MM.1S (cell line): Measurements from ENCODE around the gene RAC3.

Experiments
- DNase-seq: peaks from one replicate; pipeline ENCODE4 v3.0.0-alpha.2; 2015
- H2AFZ ChIP-seq: fragments of 300-600 bp; sonication (generic); 2 replicates; pipeline ENCODE4 v1.6.0; 2016; ENCODE audit warnings: antibody characterized with exemption, low read length
- H3F3A ChIP-seq: fragments of 300-600 bp; sonication (generic); 2 replicates; pipeline ENCODE4 v1.6.1; 2016; ENCODE audit warnings: mild to moderate bottlenecking, antibody characterized with exemption, low read length, moderate library complexity, mixed read lengths; ENCODE audit not compliant: insufficient read depth
- H3K27ac ChIP-seq: fragments of 300-600 bp; sonication (generic); 2 replicates; pipeline ENCODE4 v1.5.1; 2016; ENCODE audit warnings: mild to moderate bottlenecking, low read length
- H3K27me3 ChIP-seq: fragments of 300-600 bp; sonication (generic); replicated peaks from 2 replicates; pipeline ENCODE4 v1.6.0; 2016; ENCODE audit warnings: low read length; ENCODE audit not compliant: insufficient read depth
- H3K36me3 ChIP-seq: fragments of 300-600 bp; sonication (generic); replicated peaks from 2 replicates; pipeline ENCODE4 v1.6.1; 2016; ENCODE audit warnings: mild to moderate bottlenecking, low read length, mixed read lengths; ENCODE audit not compliant: insufficient read depth
- H3K4me1 ChIP-seq: fragments of 300-600 bp; sonication (generic); 2 replicates; pipeline ENCODE4 v1.6.1; 2016; ENCODE audit warnings: low read length, mixed read lengths
- H3K4me2 ChIP-seq: fragments of 300-600 bp; sonication (generic); 2 replicates; pipeline ENCODE4 v1.6.0; 2016; ENCODE audit warnings: low read depth, low read length
- H3K4me3 ChIP-seq: fragments of 300-600 bp; sonication (generic); 2 replicates; pipeline ENCODE4 v1.5.1; 2016; ENCODE audit warnings: low read length, mixed read lengths
- H3K79me2 ChIP-seq: fragments of 300-600 bp; sonication (generic); 2 replicates; pipeline ENCODE4 v1.6.1; 2016; ENCODE audit warnings: mixed run types, low read length, mixed read lengths
- H3K9ac ChIP-seq: fragments of 300-600 bp; sonication (generic); 2 replicates; pipeline ENCODE4 v1.6.1; 2016; ENCODE audit warnings: low read length, mixed read lengths
- H3K9me2 ChIP-seq: fragments of 300-600 bp; sonication (generic); replicated peaks from 2 replicates; pipeline ENCODE4 v1.6.1; 2016; ENCODE audit warnings: mild to moderate bottlenecking, low read length, mixed read lengths; ENCODE audit not compliant: insufficient read depth
- H3K9me3 ChIP-seq: fragments of 300-600 bp; sonication (generic); replicated peaks from 2 replicates; pipeline ENCODE4 v1.6.1; 2016; ENCODE audit warnings: mild to moderate bottlenecking, low read length, mixed read lengths; ENCODE audit not compliant: insufficient read depth
- H4K20me1 ChIP-seq: fragments of 300-600 bp; sonication (generic); 2 replicates; pipeline ENCODE4 v1.6.1; 2016; ENCODE audit warnings: mild to moderate bottlenecking, low read length, moderate library complexity, mixed read lengths; ENCODE audit not compliant: insufficient read depth
- CTCF ChIP-seq: fragments of 300-600 bp; sonication (generic); IDR thresholded peaks from 2 replicates; pipeline ENCODE4 v1.5.1; 2016; ENCODE audit warnings: antibody characterized with exemption, low read length, mixed read lengths
- EZH2 ChIP-seq: fragments of 300-600 bp; sonication (generic); optimal IDR thresholded peaks from 2 replicates; pipeline ENCODE3; 2017; ENCODE audit warnings: low read depth, mild to moderate bottlenecking, antibody characterized with exemption, low read length, mixed read lengths
- EZH2phosphoT487 ChIP-seq: fragments of 300-600 bp; sonication (generic); IDR thresholded peaks from 2 replicates; pipeline ENCODE4 v1.6.1; 2018; ENCODE audit warnings: antibody characterized with exemption, low read length

Gene RAC3

DNA sequence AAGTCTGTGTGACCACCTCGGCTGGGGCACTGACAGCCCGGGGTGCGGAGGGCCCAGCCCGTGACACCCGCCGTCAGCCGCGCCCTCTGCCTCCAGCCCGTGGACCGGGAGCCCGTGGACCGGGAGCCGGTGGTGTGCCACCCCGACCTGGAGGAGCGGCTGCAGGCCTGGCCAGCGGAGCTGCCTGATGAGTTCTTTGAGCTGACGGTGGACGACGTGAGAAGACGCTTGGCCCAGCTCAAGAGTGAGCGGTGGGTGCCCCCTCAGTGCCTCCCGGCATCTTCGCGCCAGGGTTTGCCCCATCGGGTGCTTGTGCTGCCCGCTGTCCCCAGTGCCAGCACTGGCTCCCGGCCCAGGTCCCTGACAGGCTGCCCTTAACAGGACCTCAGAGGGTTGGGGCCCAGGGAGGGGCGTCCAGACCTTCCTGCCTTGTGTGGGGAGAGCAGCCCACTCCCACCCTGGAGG lies 22.5 kb upstream of the RAC3 start:
- H3K4me2 ChIP-seq, result no peak overlapping the region
- no peaks in the 10 kb centered on the region for H3F3A ChIP-seq
- no peaks in the 10 kb centered on the region for H3K36me3 ChIP-seq
- no peak overlapping the region for H3K9ac ChIP-seq
- DNase-seq, result no peak
- H4K20me1 ChIP-seq, result no peaks in the 10 kb centered on the region
- H2AFZ ChIP-seq, result no peak overlapping the region
- no peaks in the 10 kb centered on the region for H3K9me3 ChIP-seq
- no peak for TF ChIP-seq EZH2
- TF ChIP-seq CTCF, result no peak
- no peak for TF ChIP-seq EZH2phosphoT487
- H3K4me3 ChIP-seq, result no peak overlapping the region
- no peaks in the 10 kb centered on the region for H3K27me3 ChIP-seq
- H3K9me2 ChIP-seq, result no peaks in the 10 kb centered on the region
- no peak overlapping the region for H3K27ac ChIP-seq
- no peaks in the 10 kb centered on the region for H3K79me2 ChIP-seq
- H3K4me1 ChIP-seq, result no peaks in the 10 kb centered on the region

DNA sequence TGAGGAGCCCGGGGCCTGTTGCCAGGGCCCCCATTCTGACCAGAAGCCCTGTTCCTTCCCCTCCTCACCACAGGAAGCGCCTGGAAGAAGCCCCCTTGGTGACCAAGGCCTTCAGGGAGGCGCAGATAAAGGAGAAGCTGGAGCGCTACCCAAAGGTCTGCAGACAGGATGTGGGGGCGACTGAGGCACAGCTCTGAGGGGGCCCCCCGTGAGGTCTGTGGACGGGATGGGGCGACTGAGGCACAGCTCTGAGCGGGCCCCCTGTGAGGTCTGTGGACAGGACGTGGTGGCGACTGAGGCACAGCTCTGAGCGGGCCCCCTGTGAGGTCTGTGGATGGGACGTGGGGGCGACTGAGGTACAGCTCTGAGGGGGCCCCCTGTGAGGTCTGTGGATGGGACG lies 22.1 kb upstream of the RAC3 start:
- no peaks in the 10 kb centered on the region for H3K9me2 ChIP-seq
- no peaks in the 10 kb centered on the region for H4K20me1 ChIP-seq
- H3K9ac ChIP-seq, result no peak overlapping the region
- H3K4me2 ChIP-seq, result no peak overlapping the region
- no peak for DNase-seq
- H3F3A ChIP-seq, result no peaks in the 10 kb centered on the region
- no peaks in the 10 kb centered on the region for H3K4me1 ChIP-seq
- no peak overlapping the region for H3K27ac ChIP-seq
- H3K9me3 ChIP-seq, result no peaks in the 10 kb centered on the region
- no peaks in the 10 kb centered on the region for H3K79me2 ChIP-seq
- no peaks in the 10 kb centered on the region for H3K27me3 ChIP-seq
- H2AFZ ChIP-seq, result no peak overlapping the region
- no peak for TF ChIP-seq EZH2
- no peak for TF ChIP-seq CTCF
- no peak for TF ChIP-seq EZH2phosphoT487
- H3K36me3 ChIP-seq, result no peaks in the 10 kb centered on the region
- H3K4me3 ChIP-seq, result no peak overlapping the region

- no peak overlapping the region for H3K27ac ChIP-seq
- TF ChIP-seq EZH2phosphoT487 (no peak), CTCF (no peak)
- H3K79me2 ChIP-seq, result no peaks in the 10 kb centered on the region
- no peaks in the 10 kb centered on the region for H4K20me1 ChIP-seq
- H3K36me3 ChIP-seq, result no peaks in the 10 kb centered on the region
- H3K9me3 ChIP-seq, result no peaks in the 10 kb centered on the region
- no peaks in the 10 kb centered on the region for H3K27me3 ChIP-seq
- H3F3A ChIP-seq, result no peaks in the 10 kb centered on the region
- H3K9ac ChIP-seq, result no peak overlapping the region
- DNase-seq, result no peak
- no peaks in the 10 kb centered on the region for H3K4me1 ChIP-seq
- H2AFZ ChIP-seq, result no peak overlapping the region
- no peak overlapping the region for H3K4me2 ChIP-seq
- no peaks in the 10 kb centered on the region for H3K9me2 ChIP-seq
- H3K4me3 ChIP-seq, result no peak overlapping the region
Observed at GRCh38 chr17:82010575-82011525, 20.6 kb upstream of the RAC3 start.
